ENCODE measurements around the gene CAPZA2.
"Not testable (repeated sequence)": the region's sequence is repeated elsewhere in the genome, so short reads cannot be mapped to it uniquely, and the experiment has no call there.

CAPZA2 gene

DNA sequence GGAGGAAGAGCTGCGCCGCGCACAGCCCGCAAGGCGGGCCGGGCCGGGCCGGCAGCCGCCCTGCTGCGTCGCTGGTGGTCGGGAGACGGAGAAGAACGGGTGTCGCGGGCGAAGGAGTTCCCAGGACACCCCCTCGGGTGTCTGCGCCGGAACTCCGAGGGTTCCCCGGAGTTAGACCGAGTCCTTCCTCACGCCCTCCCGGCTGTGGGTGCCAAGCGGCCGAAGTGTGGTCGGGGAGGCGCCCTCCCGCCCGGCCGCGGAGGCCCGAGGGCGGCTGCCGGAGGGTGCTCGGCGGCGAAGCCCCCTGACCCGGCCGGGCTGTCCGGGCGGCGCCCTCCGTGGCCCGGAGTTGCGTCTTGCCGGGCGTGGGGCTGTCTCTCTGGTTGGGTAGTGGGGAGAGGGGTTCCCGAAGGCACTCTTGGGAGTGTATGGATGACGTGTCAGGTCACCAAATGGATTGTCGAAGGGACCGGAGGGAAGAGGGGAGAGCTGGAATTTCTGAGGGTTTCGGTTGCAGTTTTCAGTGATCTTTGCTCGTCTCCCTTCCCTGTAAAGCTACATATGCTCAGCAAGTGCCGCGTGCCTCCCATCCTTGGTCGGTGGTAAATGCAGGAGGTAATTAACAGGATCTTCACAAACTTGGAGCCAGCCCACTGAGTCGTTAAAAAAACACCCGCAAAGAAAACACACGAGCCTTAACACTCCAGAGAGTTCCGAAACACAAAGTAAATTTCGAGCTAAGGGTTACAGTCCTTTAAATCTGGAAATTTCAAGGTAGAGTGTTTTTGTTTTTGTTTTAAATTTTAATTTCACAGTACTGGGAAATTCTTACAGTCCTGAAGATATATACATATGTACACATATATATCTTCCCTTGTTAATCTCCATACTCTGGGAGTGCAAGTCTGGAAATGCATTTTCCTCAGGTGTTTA lies 91.8 kb downstream of the CAPZA2 start:
- no peak for TF ChIP-seq CTCF (IDR thresholded peaks at IDR 0.05; ENCODE audit: low read depth, low read length, missing control alignments)
- peak; percentile 76 for DNase-seq (ENCODE audit: low read depth)
- peak overlapping the region; percentile 68 for H3K4me3 ChIP-seq (ENCODE audit: low read depth, low read length)
- in situ Hi-C loops (cut with HindIII; ENCODE audit: low sequenced_read_pairs) = no loop called here

- TF ChIP-seq CTCF (IDR thresholded peaks at IDR 0.05; ENCODE audit: low read depth, low read length, missing control alignments) = no peak
- DNase-seq (ENCODE audit: low read depth) = no peak
- in situ Hi-C loops (cut with HindIII; ENCODE audit: low sequenced_read_pairs) = no loop called here
- H3K4me3 ChIP-seq (ENCODE audit: low read depth, low read length) = peak overlapping the region; percentile 68
Observed at GRCh38 chr7:116955340-116955739, 93.0 kb downstream of the CAPZA2 start.

- H3K4me3 ChIP-seq (ENCODE audit: low read depth, low read length) = no peak overlapping the region
- TF ChIP-seq CTCF (IDR thresholded peaks at IDR 0.05; ENCODE audit: low read depth, low read length, missing control alignments) = no peak
- peak; percentile 31 for DNase-seq (ENCODE audit: low read depth)
- in situ Hi-C loops (cut with HindIII; ENCODE audit: low sequenced_read_pairs) = no loop called here
Observed at GRCh38 chr7:116955801-116956476, 93.6 kb downstream of the CAPZA2 start.

GRCh38 chr7:116956477-116956804 lies 94.1 kb downstream of the CAPZA2 start:
- in situ Hi-C loops (cut with HindIII; ENCODE audit: low sequenced_read_pairs) = no loop called here
- no peak for DNase-seq (ENCODE audit: low read depth)
- no peak overlapping the region for H3K4me3 ChIP-seq (ENCODE audit: low read depth, low read length)
- TF ChIP-seq CTCF (IDR thresholded peaks at IDR 0.05; ENCODE audit: low read depth, low read length, missing control alignments) = no peak

GRCh38 chr7:116957874-116958273 lies 95.5 kb downstream of the CAPZA2 start:
- H3K4me3 ChIP-seq (ENCODE audit: low read depth, low read length) = no peak overlapping the region
- in situ Hi-C loops (cut with HindIII; ENCODE audit: low sequenced_read_pairs) = no loop called here
- no peak for DNase-seq (ENCODE audit: low read depth)
- TF ChIP-seq CTCF (IDR thresholded peaks at IDR 0.05; ENCODE audit: low read depth, low read length, missing control alignments) = no peak

DNA sequence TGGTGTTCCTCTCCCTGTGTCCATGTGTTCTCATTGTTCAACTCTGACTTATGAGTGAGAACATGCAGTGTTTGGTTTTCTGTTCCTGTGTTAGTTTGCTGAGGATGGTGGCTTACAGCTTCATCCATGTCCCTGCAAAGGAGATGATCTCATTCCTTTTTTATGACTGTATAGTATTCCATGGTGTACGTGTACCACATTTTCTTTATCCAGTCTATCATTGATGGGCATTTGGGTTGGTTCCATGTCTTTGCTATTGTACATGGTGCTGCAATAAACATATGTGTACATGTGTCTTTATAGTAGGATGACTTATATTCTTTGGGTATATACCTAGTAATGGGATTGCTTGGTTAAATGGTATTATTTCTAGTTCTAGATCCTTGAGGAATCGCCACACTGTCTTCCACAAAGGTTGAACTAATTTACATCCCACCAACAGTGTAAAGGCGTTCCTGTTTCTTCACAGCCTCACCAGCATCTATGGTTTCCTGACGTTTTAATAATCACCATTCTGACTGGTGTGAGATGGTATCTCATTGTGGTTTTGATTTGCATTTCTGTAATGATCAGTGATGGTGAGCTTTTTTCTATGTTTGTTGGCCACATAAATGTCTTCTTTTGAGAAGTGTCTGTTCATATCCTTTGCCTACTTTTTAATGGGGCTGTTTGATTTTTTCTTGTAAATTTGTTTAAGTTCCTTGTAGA lies 99.7 kb downstream of the CAPZA2 start:
- in situ Hi-C loops (cut with HindIII; ENCODE audit: low sequenced_read_pairs); H3K4me3 ChIP-seq (ENCODE audit: low read depth, low read length); DNase-seq (ENCODE audit: low read depth): not testable (repeated sequence)

Data from astrocyte of the cerebellum (primary cell).